Panc1 (cell line): ENCODE measurements around the gene HS2ST1. TPM values are rescaled to one million over a fixed set of nuclear protein-coding genes. Genes with fewer than 3 reads are reported as not detected.

Experiments
- ATAC-seq: fragments of 200-7000 bp; cut with Tn5 transposase; 2 replicates; pipeline ENCODE4 v1.9.1; 2020; ENCODE audit warnings: mild to moderate bottlenecking, moderate library complexity
- BruUV-seq: library from RNA; stranded (reverse); fragments of 400-500 nt; replicated peaks from 2 replicates; lab custom pipeline; 2021; lab: Mats Ljungman, UMichigan
- CTCF ChIA-PET: fragments of 300-600 bp; sonication (Branson Sonifier 250); formaldehyde crosslinking; loops from one replicate; lab custom pipeline; 2022; ENCODE audit warnings: antibody characterized with exemption; lab: Charles Lee
- POLR2A ChIA-PET: fragments of 300-600 bp; sonication (Branson Sonifier 250); formaldehyde crosslinking; loops from one replicate; lab custom pipeline; 2022; ENCODE audit warnings: antibody characterized with exemption; lab: Charles Lee
- DNase-seq: peaks from one replicate; pipeline ENCODE4 v3.0.0-alpha.2; 2010; ENCODE audit warnings: low read depth, low spot score
- H3K27ac ChIP-seq: 2 replicates; pipeline ENCODE4 v1.5.1; 2011; ENCODE audit warnings: mild to moderate bottlenecking, low read length, inconsistent platforms
- H3K27me3 ChIP-seq: fragments of 200-500 bp; sonication (Bioruptor generic); 2 replicates; pipeline ENCODE4 v1.6.0; 2014; ENCODE audit warnings: low read length, inconsistent platforms; ENCODE audit not compliant: control insufficient read depth, insufficient read depth
- H3K36me3 ChIP-seq: fragments of 200-500 bp; sonication (Bioruptor generic); 2 replicates; pipeline ENCODE4 v1.5.1; 2014; ENCODE audit warnings: inconsistent platforms, mild to moderate bottlenecking, low read length, moderate library complexity; ENCODE audit not compliant: control insufficient read depth, insufficient read depth
- H3K4me1 ChIP-seq: 2 replicates; pipeline ENCODE4 v1.5.1; 2011; ENCODE audit warnings: inconsistent platforms, mild to moderate bottlenecking, low read length, moderate library complexity; ENCODE audit not compliant: control insufficient read depth, insufficient read depth
- H3K4me3 ChIP-seq, 2 experiments: 2 replicates each; pipeline ENCODE4 v1.5.1; 2011 to 2012; ENCODE audit warnings: low read depth in 2 of 2, low read length in 2 of 2, mild to moderate bottlenecking in 2 of 2, inconsistent platforms in 1 of 2, moderate library complexity in 1 of 2
- H3K9me3 ChIP-seq: fragments of 200-500 bp; sonication (Bioruptor generic); 2 replicates; pipeline ENCODE4 v1.5.1; 2014; ENCODE audit warnings: low read depth, mild to moderate bottlenecking, inconsistent platforms, low read length, moderate library complexity; ENCODE audit not compliant: control insufficient read depth, insufficient read depth
- CTCF ChIP-seq: fragments of 450-650 bp; IDR thresholded peaks from 2 replicates; pipeline ENCODE4 v1.5.1; 2017; ENCODE audit warnings: mild to moderate bottlenecking
- POLR2AphosphoS5 ChIP-seq: IDR thresholded peaks from 2 replicates; pipeline ENCODE4 v1.6.1; 2012; ENCODE audit warnings: mild to moderate bottlenecking, low read depth, low read length, moderate library complexity
- REST ChIP-seq, 2 experiments: IDR thresholded peaks; 2 replicates each; pipeline ENCODE4 v1.6.1; 2011 to 2012; ENCODE audit warnings: low read depth in 2 of 2, control low read depth in 1 of 2, low read length in 1 of 2, mild to moderate bottlenecking in 1 of 2, moderate library complexity in 1 of 2; ENCODE audit not compliant: insufficient read depth in 1 of 2
- SIN3A ChIP-seq: IDR thresholded peaks from 2 replicates; pipeline ENCODE4 v1.6.1; 2012; ENCODE audit warnings: low read depth, mild to moderate bottlenecking, low read length, moderate library complexity, borderline replicate concordance; ENCODE audit not compliant: insufficient read depth
- TCF7L2 ChIP-seq: IDR thresholded peaks from 2 replicates; pipeline ENCODE4 v1.6.1; 2011; ENCODE audit warnings: mild to moderate bottlenecking, low read depth, low read length, inconsistent platforms
- in situ Hi-C: cut with HindIII; loops from 2 replicates; pipeline ENCODE4 v1.10.0; 2016; ENCODE audit warnings: low sequenced_read_pairs, low pct_unique_long_range_greater_than_20kb
- intact Hi-C: fragments of 100-400 bp; cut with micrococcal nuclease; formaldehyde crosslinking; loops from one replicate; pipeline ENCODE4 v1.10.0; 2022; ENCODE audit not compliant: unreplicated experiment
- total RNA-seq: library from RNA; stranded (reverse); gene quantifications from one replicate; pipeline ENCODE4 v1.2.1, GENCODE V29; 2021; ENCODE audit not compliant: unreplicated experiment

HS2ST1 gene
- total RNA-seq, 1 experiment from 2014 or later, result 81.0 TPM

GRCh38 chr1:87034351-87034750, 119.9 kb downstream of the HS2ST1 start:
- POLR2A ChIA-PET, result no interaction called here
- in situ Hi-C loops, result no loop called here
- intact Hi-C loops, result no loop called here
- Histone ChIP-seq H3K36me3 (no peaks in the 10 kb centered on the region), H3K27me3 (no peaks in the 10 kb centered on the region), H3K4me1 (no peaks in the 10 kb centered on the region), H3K27ac (no peak overlapping the region), H3K4me3 (no peak overlapping the region), H3K9me3 (no peaks in the 10 kb centered on the region)
- TF ChIP-seq SIN3A (no peak), REST (IDR thresholded peaks at IDR 0.05; ENCODE audit: insufficient read depth in 1 of 2, low read depth in 2 of 2, low read length in 1 of 2) (no peak), CTCF (no peak), POLR2AphosphoS5 (no peak), TCF7L2 (no peak)
- CTCF ChIA-PET, result no interaction called here
- DNase-seq, result no peak
- no peak for ATAC-seq
- BruUV-seq, result no TSS peak

GRCh38 chr1:87039096-87039495, 124.7 kb downstream of the HS2ST1 start:
- no peak for ATAC-seq
- intact Hi-C loops, result no loop called here
- no peak overlapping the region for H3K4me3 ChIP-seq
- POLR2A ChIA-PET, result no interaction called here
- no peaks in the 10 kb centered on the region for H3K9me3 ChIP-seq
- no peak for DNase-seq
- CTCF ChIA-PET, result no interaction called here
- H3K4me1 ChIP-seq, result no peaks in the 10 kb centered on the region
- in situ Hi-C loops, result no loop called here
- TF ChIP-seq TCF7L2 (no peak), REST (IDR thresholded peaks at IDR 0.05; ENCODE audit: insufficient read depth in 1 of 2, low read depth in 2 of 2, low read length in 1 of 2) (no peak), POLR2AphosphoS5 (no peak), CTCF (no peak), SIN3A (no peak)
- H3K27ac ChIP-seq, result no peak overlapping the region
- no peaks in the 10 kb centered on the region for H3K27me3 ChIP-seq
- no TSS peak for BruUV-seq
- H3K36me3 ChIP-seq, result no peaks in the 10 kb centered on the region
